K562 (cell line): Measurements from ENCODE around the gene LUM. TPM values are rescaled to one million over a fixed set of nuclear protein-coding genes. Genes with fewer than 3 reads are reported as not detected.

Experiments
- ATAC-seq: fragments of 200-7000 bp; cut with Tn5 transposase; 3 replicates; pipeline ENCODE4 v1.9.1; 2020; ENCODE audit warnings: moderate library complexity
- BruUV-seq: library from RNA; stranded (reverse); fragments of 400-500 nt; replicated peaks from 2 replicates; lab custom pipeline; 2021; lab: Mats Ljungman, UMichigan
- CTCF ChIA-PET: fragments of 300-600 bp; formaldehyde crosslinking; extraction: SDS; loops from one replicate; lab custom pipeline; 2021; ENCODE audit warnings: low intra/inter-chr PET ratio; lab: Yijun Ruan, JAX
- POLR2A ChIA-PET: fragments of 300-600, 350-650 bp; sonication (Branson Sonifier 250); formaldehyde crosslinking; extraction: SDS; loops from one replicate; lab custom pipeline; 2021; ENCODE audit warnings: antibody characterized with exemption, inconsistent platforms; lab: Yijun Ruan, JAX
- DNase-seq, 4 experiments: peaks; one replicate each; pipeline versions ENCODE4 v3.0.0 to v3.0.0-alpha.2; 2011 to 2018; ENCODE audit warnings: low spot score in 3 of 4, mixed read lengths in 3 of 4; ENCODE audit errors: extremely low read depth in 1 of 4
- FAIRE-seq: peaks from 2 replicates; lab custom pipeline; 2011; peaks lifted over from hg19 to GRCh38; lab: Jason Lieb, UNC
- H2AFZ ChIP-seq: 2 replicates; pipeline ENCODE4 v1.6.0; 2011; ENCODE audit warnings: low read depth, low read length, control low read depth, inconsistent platforms
- H3K27ac ChIP-seq: fragments of 200-600 bp; 3 replicates; pipeline ENCODE4 v1.8.0; 2011; ENCODE audit warnings: low read depth, mild to moderate bottlenecking, control low read depth, inconsistent platforms, low read length, moderate library complexity, mixed read lengths; ENCODE audit errors: extremely low read depth
- H3K27me3 ChIP-seq, 2 experiments: fragments of 300-600 bp in 1 of 2; 2 replicates in 1 of 2; 3 replicates in 1 of 2; pipeline versions ENCODE4 v1.6.0 to v1.8.0; 2011; ENCODE audit warnings: inconsistent platforms in 2 of 2, low read length in 2 of 2, mild to moderate bottlenecking in 1 of 2, mixed read lengths in 1 of 2, moderate library complexity in 1 of 2; ENCODE audit not compliant: control insufficient read depth in 2 of 2, insufficient read depth in 2 of 2
- H3K36me3 ChIP-seq: fragments of 300-600 bp; 3 replicates; pipeline ENCODE4 v1.8.0; 2011; ENCODE audit warnings: mild to moderate bottlenecking, low read length, inconsistent platforms; ENCODE audit not compliant: control insufficient read depth, insufficient read depth
- H3K4me1 ChIP-seq, 2 experiments: fragments of 200-600 bp in 1 of 2; replicated peaks in 1 of 2; 2 replicates in 1 of 2; 3 replicates in 1 of 2; pipeline versions ENCODE4 v1.5.1 to v1.8.0; 2011; ENCODE audit warnings: inconsistent platforms in 2 of 2, low read length in 2 of 2, mild to moderate bottlenecking in 1 of 2, mixed read lengths in 1 of 2, moderate library complexity in 1 of 2; ENCODE audit not compliant: control insufficient read depth in 2 of 2, insufficient read depth in 2 of 2
- H3K4me2 ChIP-seq: 2 replicates; pipeline ENCODE4 v1.6.1; 2011; ENCODE audit warnings: low read length, control low read depth, inconsistent platforms, mixed read lengths; ENCODE audit not compliant: insufficient read depth
- H3K4me3 ChIP-seq: fragments of 200-600 bp; sonication (generic), shearing (Covaris generic); 2 replicates; pipeline ENCODE4 v1.5.1; 2016; ENCODE audit warnings: control low read depth, inconsistent platforms
- H3K79me2 ChIP-seq: fragments of 200-600 bp; 3 replicates; pipeline ENCODE4 v1.8.0; 2011; ENCODE audit warnings: low read length, inconsistent platforms; ENCODE audit not compliant: control insufficient read depth, insufficient read depth
- H3K9ac ChIP-seq, 2 experiments: 2 replicates each; pipeline versions ENCODE4 v1.6.0 to v1.6.1; 2011; ENCODE audit warnings: low read depth in 2 of 2, low read length in 2 of 2, control low read depth in 1 of 2, inconsistent platforms in 1 of 2, mild to moderate bottlenecking in 1 of 2, mixed read lengths in 1 of 2; ENCODE audit not compliant: insufficient read depth in 1 of 2
- H3K9me1 ChIP-seq: one replicate; pipeline ENCODE4 v1.6.0; 2011; ENCODE audit warnings: inconsistent platforms, mild to moderate bottlenecking, low read length, moderate library complexity; ENCODE audit not compliant: control insufficient read depth, insufficient read depth
- H3K9me3 ChIP-seq: replicated peaks from 2 replicates; pipeline ENCODE4 v1.5.1; 2011; ENCODE audit warnings: low read depth, low read length, inconsistent platforms; ENCODE audit not compliant: control insufficient read depth, insufficient read depth
- H4K20me1 ChIP-seq: replicated peaks from 2 replicates; pipeline ENCODE4 v1.6.1; 2011; ENCODE audit warnings: low read length, inconsistent platforms, mixed read lengths; ENCODE audit not compliant: control insufficient read depth, insufficient read depth
- ADNP ChIP-seq: fragments of 200-800 bp; sonication (Bioruptor generic); IDR thresholded peaks from 2 replicates; pipeline ENCODE4 v1.6.1; 2016; ENCODE audit warnings: missing genetic modification characterization, missing compliant biosample characterization
- BRF1 ChIP-seq: IDR thresholded peaks from 3 replicates; pipeline ENCODE4 v1.6.1; 2011; ENCODE audit warnings: borderline replicate concordance, mild to moderate bottlenecking; ENCODE audit not compliant: insufficient read length; ENCODE audit errors: extremely low read depth
- CBX8 ChIP-seq: fragments of 200-600 bp; sonication (generic); IDR thresholded peaks from 2 replicates; pipeline ENCODE4 v1.6.1; 2012; ENCODE audit warnings: borderline replicate concordance, mixed run types, low read depth, mild to moderate bottlenecking, moderate library complexity, mixed read lengths, low read length, control low read depth, inconsistent platforms; ENCODE audit not compliant: poor library complexity, severe bottlenecking; ENCODE audit errors: extremely low read depth
- CCNT2 ChIP-seq: IDR thresholded peaks from 2 replicates; pipeline ENCODE4 v1.6.1; 2011; ENCODE audit warnings: borderline replicate concordance, low read depth, mild to moderate bottlenecking, moderate library complexity, mixed read lengths, low read length; ENCODE audit not compliant: insufficient read length; ENCODE audit errors: extremely low read depth
- ILK ChIP-seq: fragments of 450-650 bp; IDR thresholded peaks from 2 replicates; pipeline ENCODE4 v1.6.1; 2016; ENCODE audit warnings: missing genetic modification characterization, low read depth, mild to moderate bottlenecking, missing compliant biosample characterization, moderate library complexity, borderline replicate concordance
- NBN ChIP-seq: fragments of 450-650 bp; IDR thresholded peaks from 2 replicates; pipeline ENCODE4 v1.6.1; 2016; ENCODE audit warnings: low read depth, mild to moderate bottlenecking
- POLR2AphosphoS5 ChIP-seq: IDR thresholded peaks from 2 replicates; pipeline ENCODE4 v1.6.1; 2011; ENCODE audit warnings: mild to moderate bottlenecking, low read depth, low read length, moderate library complexity; ENCODE audit not compliant: control insufficient read depth, insufficient read depth
- RAD51 ChIP-seq: fragments of 450-650 bp; IDR thresholded peaks from 2 replicates; pipeline ENCODE4 v1.7.1; 2016; ENCODE audit warnings: low read depth, mild to moderate bottlenecking, borderline replicate concordance
- RBFOX2 ChIP-seq: fragments of 200-400 bp; formaldehyde crosslinking; IDR thresholded peaks from 2 replicates; pipeline ENCODE4 v1.6.1; 2017; ENCODE audit warnings: low read depth, mild to moderate bottlenecking, low read length, moderate library complexity
- SAFB ChIP-seq: fragments of 200-400 bp; formaldehyde crosslinking; IDR thresholded peaks from 2 replicates; pipeline ENCODE4 v1.6.1; 2017; ENCODE audit warnings: low read depth, low read length, borderline replicate concordance
- TAF1 ChIP-seq: IDR thresholded peaks from 2 replicates; pipeline ENCODE4 v1.6.1; 2011; ENCODE audit warnings: mild to moderate bottlenecking, low read length, moderate library complexity; ENCODE audit not compliant: insufficient read depth, control insufficient read depth, severe bottlenecking; ENCODE audit errors: extremely low read depth
- ZNF133 ChIP-seq: fragments of 250-450 bp; sonication (Bioruptor Pico); IDR thresholded peaks from 2 replicates; pipeline ENCODE4 v1.4.0; 2020; ENCODE audit warnings: mild to moderate bottlenecking
- ZNF398 ChIP-seq: fragments of 250-450 bp; sonication (Bioruptor Pico); IDR thresholded peaks from 2 replicates; pipeline ENCODE4 v1.8.0; 2021; ENCODE audit warnings: moderate library complexity, mild to moderate bottlenecking, inconsistent platforms
- ZNF444 ChIP-seq: fragments of 250-450 bp; sonication (Bioruptor Pico); IDR thresholded peaks from 2 replicates; pipeline ENCODE4 v1.4.0; 2020; ENCODE audit warnings: mild to moderate bottlenecking, moderate library complexity
- ZNF586 ChIP-seq: fragments of 450-650 bp; formaldehyde crosslinking; conservative IDR thresholded peaks from 2 replicates; pipeline ENCODE4 v1.4.0; 2020; ENCODE audit warnings: mild to moderate bottlenecking, moderate library complexity
- ZSCAN32 ChIP-seq: fragments of 450-650 bp; formaldehyde crosslinking; IDR thresholded peaks from 2 replicates; pipeline ENCODE4 v1.4.0; 2020; ENCODE audit warnings: mild to moderate bottlenecking, moderate library complexity
- WGBS: fragments of 100-300 bp; shearing (Covaris generic); methylation state at CpG from one replicate; pipeline ENCODE4 v1.1.6; 2016; ENCODE audit warnings: low coverage, mixed read lengths; ENCODE audit not compliant: insufficient coverage; ENCODE audit errors: missing lambda C conversion rate; 5-methylcytosine and 5-hydroxymethylcytosine counted together
- in situ Hi-C: fragments of 300-500 bp; cut with MboI; formaldehyde crosslinking; loops from 4 replicates; pipeline ENCODE4 v1.15.0; 2018; ENCODE audit warnings: inconsistent platforms, mixed read lengths
- intact Hi-C: fragments of 100-400 bp; cut with micrococcal nuclease; formaldehyde crosslinking; loops from 2 replicates; pipeline ENCODE4 v1.14.2; 2022
- polyA plus RNA-seq, 8 experiments: library from polyadenylated mRNA; depleted of rRNA in 4 of 8; stranded (reverse) in 5 of 8; unstranded in 3 of 8; fragments of >200 nt; fragmentation: Nextera tagmentation in 2 of 8; fragmentation: Illumina TruSeq in 1 of 8; extraction: Ambion mirVana in 2 of 8; extraction: Trizol in 1 of 8; gene quantifications; 2 replicates each; pipeline versions ENCODE4 v1.2.1 to v1.2.3, GENCODE V29; 2011 to 2014; ENCODE audit warnings: inconsistent platforms in 1 of 8, missing spikeins in 1 of 8
- total RNA-seq, 7 experiments: library from RNA; depleted of rRNA in 6 of 7; stranded (reverse); fragments of >200 nt in 6 of 7; fragmentation: Illumina TruSeq in 2 of 7; extraction: Trizol in 2 of 7; gene quantifications; 2 replicates each; pipeline versions ENCODE4 v1.2.1 to v1.2.3, GENCODE V29; 2011 to 2021; ENCODE audit warnings: low replicate concordance in 1 of 7
- TF ChIP-seq, protein P1 (sequence below): fragments of 250-450 bp; sonication (Bioruptor Pico); IDR thresholded peaks from 2 replicates; pipeline ENCODE4 v1.4.0; 2020; ENCODE audit warnings: borderline replicate concordance

The LUM gene
- total and polyA plus RNA-seq, 9 of the 15 experiments (the other 6 are each of a cell fraction or from before 2014, with no cell fraction given), result 0.40 TPM; not detected in 8

- TF ChIP-seq ZNF586 (CRISPR knock-in tag), result no peak
Observed at GRCh38 chr12:91099836-91100235, 11.5 kb downstream of the LUM start (continued).

DNA sequence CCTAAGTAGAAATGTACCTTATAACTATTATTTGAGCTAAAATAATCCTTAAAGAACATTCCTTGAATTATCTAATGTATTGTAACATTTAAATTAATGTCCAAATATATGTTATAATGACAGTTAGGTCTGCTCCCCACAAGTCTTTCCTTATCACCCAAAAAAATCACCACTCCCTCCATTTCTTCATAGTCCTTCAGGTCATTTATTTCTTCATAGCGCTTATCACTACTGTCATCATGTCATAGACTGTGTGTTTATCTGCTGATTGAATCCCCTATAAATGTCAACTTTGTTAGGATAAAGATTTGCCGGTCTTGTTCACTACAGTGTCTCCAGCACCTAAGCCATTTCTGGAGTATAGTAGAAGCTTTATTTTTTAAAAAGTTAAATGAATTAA, 12.0 kb downstream of the LUM start:
- H3K9me3 ChIP-seq, result no peaks in the 10 kb centered on the region
- 0% methylated on average over 2 of the region's 2 CpGs for WGBS
- H2AFZ ChIP-seq, result no peak overlapping the region
- intact Hi-C loops (no loop called here), in situ Hi-C loops (no loop called here)
- no TSS peak for BruUV-seq
- no peak for ATAC-seq
- H3K9me1 ChIP-seq, result no peaks in the 10 kb centered on the region
- no peak overlapping the region for H3K4me3 ChIP-seq
- no peaks in the 10 kb centered on the region for H3K36me3 ChIP-seq
- POLR2A ChIA-PET, result no interaction called here
- no peak for DNase-seq
- no peaks in the 10 kb centered on the region for H3K4me1 ChIP-seq
- FAIRE-seq, result no peak
- no peaks in the 10 kb centered on the region for H3K27me3 ChIP-seq
- H3K4me2 ChIP-seq, result no peak overlapping the region
- no peak overlapping the region for H3K9ac ChIP-seq
- H4K20me1 ChIP-seq, result no peaks in the 10 kb centered on the region
- CTCF ChIA-PET, result no interaction called here
- H3K79me2 ChIP-seq, result no peaks in the 10 kb centered on the region
- no peak overlapping the region for H3K27ac ChIP-seq
- TF ChIP-seq RAD51 (no peak), ZNF398 (CRISPR knock-in tag) (no peak), BRF1 (no peak), SAFB (no peak), RBFOX2 (no peak), ZSCAN32 (CRISPR knock-in tag) (no peak), POLR2AphosphoS5 (no peak), ILK (tag) (no peak), ZNF133 (CRISPR knock-in tag) (no peak), TAF1 (no peak), CBX8 (no peak), NBN (no peak), CCNT2 (no peak), ADNP (no peak), ZNF444 (CRISPR knock-in tag) (no peak)
- TF ChIP-seq, protein P1, sequence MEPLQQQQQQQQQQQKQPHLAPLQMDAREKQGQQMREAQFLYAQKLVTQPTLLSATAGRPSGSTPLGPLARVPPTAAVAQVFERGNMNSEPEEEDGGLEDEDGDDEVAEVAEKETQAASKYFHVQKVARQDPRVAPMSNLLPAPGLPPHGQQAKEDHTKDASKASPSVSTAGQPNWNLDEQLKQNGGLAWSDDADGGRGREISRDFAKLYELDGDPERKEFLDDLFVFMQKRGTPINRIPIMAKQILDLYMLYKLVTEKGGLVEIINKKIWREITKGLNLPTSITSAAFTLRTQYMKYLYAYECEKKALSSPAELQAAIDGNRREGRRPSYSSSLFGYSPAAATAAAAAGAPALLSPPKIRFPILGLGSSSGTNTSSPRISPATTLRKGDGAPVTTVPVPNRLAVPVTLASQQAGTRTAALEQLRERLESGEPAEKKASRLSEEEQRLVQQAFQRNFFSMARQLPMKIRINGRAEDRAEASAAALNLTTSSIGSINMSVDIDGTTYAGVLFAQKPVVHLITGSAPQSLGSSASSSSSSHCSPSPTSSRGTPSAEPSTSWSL (CRISPR knock-in tag), result no peak
